ENCODE measurements around the gene RHEX.

Gene RHEX

GRCh38 chr1:206120406-206120805, 67.4 kb downstream of the RHEX start:
- DNase-seq: no peak

- DNase-seq: no peak
Observed at GRCh38 chr1:206121269-206121668, 68.3 kb downstream of the RHEX start.

- no peak for DNase-seq
Observed at GRCh38 chr1:206122686-206123085, 69.7 kb downstream of the RHEX start.

GRCh38 chr1:206125346-206125745, 72.4 kb downstream of the RHEX start:
- no peak for DNase-seq

- DNase-seq: no peak
Observed at GRCh38 chr1:206127336-206127735, 74.4 kb downstream of the RHEX start.

- no peak for DNase-seq
Observed at GRCh38 chr1:206128196-206128595, 75.2 kb downstream of the RHEX start.

- no peak for DNase-seq
Observed at GRCh38 chr1:206131037-206131436, 78.1 kb downstream of the RHEX start.

- no peak for DNase-seq
Observed at GRCh38 chr1:206133751-206134415, 80.9 kb downstream of the RHEX start.

- no peak for DNase-seq
Observed at GRCh38 chr1:206135248-206135647, 82.3 kb downstream of the RHEX start.

- DNase-seq: no peak
Observed at GRCh38 chr1:206136241-206136640, 83.3 kb downstream of the RHEX start.

- DNase-seq: no peak
Observed at GRCh38 chr1:206142011-206142410, 89.0 kb downstream of the RHEX start.

GRCh38 chr1:206142770-206143169, 89.8 kb downstream of the RHEX start:
- DNase-seq: no peak

- peak; percentile 45 to 66 for DNase-seq
Observed at GRCh38 chr1:206143537-206144172, 90.7 kb downstream of the RHEX start.

- no peak for DNase-seq
Observed at GRCh38 chr1:206144605-206145004, 91.6 kb downstream of the RHEX start.

- no peak for DNase-seq
Observed at GRCh38 chr1:206145771-206146290, 92.9 kb downstream of the RHEX start.

Measured in cerebellar nuclear complex (tissue), 1 donor.